Suprapubic skin (tissue), 4 donors: Measurements from ENCODE around the gene LRRC75B.
"Not testable (repeated sequence)": the region's sequence is repeated elsewhere in the genome, so short reads cannot be mapped to it uniquely, and the experiment has no call there.

Experiments used
- EP300 ChIP-seq: sonication (generic); formaldehyde crosslinking; IDR thresholded peaks from one replicate; pipeline ENCODE4 v1.6.1; 2017; ENCODE audit warnings: antibody characterized with exemption
- POLR2A ChIP-seq, 2 donors: fragments of 450-650 bp; IDR thresholded peaks; one replicate each; pipeline ENCODE4 v1.6.1; 2017; ENCODE audit warnings: antibody characterized with exemption in 2 of 2, mild to moderate bottlenecking in 2 of 2, moderate library complexity in 2 of 2
- POLR2AphosphoS5 ChIP-seq, 3 donors: sonication (generic); formaldehyde crosslinking; IDR thresholded peaks; one replicate each; pipeline ENCODE4 v1.6.1; 2017; ENCODE audit warnings: antibody characterized with exemption in 3 of 3
- TF ChIP-seq, protein P1 (sequence below), 2 donors: fragments of 200-600 bp in 1 of 2; fragments of 450-650 bp in 1 of 2; sonication (generic) in 1 of 2; IDR thresholded peaks; one replicate each; pipeline ENCODE4 v1.5.1; 2016 to 2019; ENCODE audit warnings: antibody characterized with exemption in 2 of 2, mild to moderate bottlenecking in 1 of 2, moderate library complexity in 1 of 2

DNA sequence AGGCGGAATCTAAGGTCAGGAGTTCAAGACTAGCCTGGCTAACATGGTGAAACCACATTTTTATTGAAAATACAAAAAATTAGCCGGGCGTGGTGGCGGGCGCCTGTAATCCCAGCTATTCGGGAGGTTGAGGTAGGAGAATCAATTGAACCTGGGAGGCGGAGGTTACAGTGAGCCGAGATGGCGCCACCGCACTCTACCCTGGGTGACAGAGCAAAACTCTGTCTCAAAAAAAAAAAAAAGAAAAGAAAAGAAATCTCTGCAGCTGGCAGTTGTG is 624 bp upstream of the LRRC75B start:
- TF ChIP-seq, protein P1, sequence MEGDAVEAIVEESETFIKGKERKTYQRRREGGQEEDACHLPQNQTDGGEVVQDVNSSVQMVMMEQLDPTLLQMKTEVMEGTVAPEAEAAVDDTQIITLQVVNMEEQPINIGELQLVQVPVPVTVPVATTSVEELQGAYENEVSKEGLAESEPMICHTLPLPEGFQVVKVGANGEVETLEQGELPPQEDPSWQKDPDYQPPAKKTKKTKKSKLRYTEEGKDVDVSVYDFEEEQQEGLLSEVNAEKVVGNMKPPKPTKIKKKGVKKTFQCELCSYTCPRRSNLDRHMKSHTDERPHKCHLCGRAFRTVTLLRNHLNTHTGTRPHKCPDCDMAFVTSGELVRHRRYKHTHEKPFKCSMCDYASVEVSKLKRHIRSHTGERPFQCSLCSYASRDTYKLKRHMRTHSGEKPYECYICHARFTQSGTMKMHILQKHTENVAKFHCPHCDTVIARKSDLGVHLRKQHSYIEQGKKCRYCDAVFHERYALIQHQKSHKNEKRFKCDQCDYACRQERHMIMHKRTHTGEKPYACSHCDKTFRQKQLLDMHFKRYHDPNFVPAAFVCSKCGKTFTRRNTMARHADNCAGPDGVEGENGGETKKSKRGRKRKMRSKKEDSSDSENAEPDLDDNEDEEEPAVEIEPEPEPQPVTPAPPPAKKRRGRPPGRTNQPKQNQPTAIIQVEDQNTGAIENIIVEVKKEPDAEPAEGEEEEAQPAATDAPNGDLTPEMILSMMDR (IDR thresholded peaks at IDR 0.05) = not testable (repeated sequence)
- not testable (repeated sequence) for TF ChIP-seq POLR2A (IDR thresholded peaks at IDR 0.05); POLR2AphosphoS5 (IDR thresholded peaks at IDR 0.05); EP300
